HPDE6-E6E7 (cell line): ENCODE measurements around the gene TRIM45.
"Not testable (repeated sequence)": the region's sequence is repeated elsewhere in the genome, so short reads cannot be mapped to it uniquely, and the experiment has no call there.

Source experiments
- DNase-seq: peaks from one replicate; pipeline ENCODE4 v3.0.0; 2011; ENCODE audit warnings: missing footprints; ENCODE audit errors: extremely low spot score

Gene TRIM45

DNA sequence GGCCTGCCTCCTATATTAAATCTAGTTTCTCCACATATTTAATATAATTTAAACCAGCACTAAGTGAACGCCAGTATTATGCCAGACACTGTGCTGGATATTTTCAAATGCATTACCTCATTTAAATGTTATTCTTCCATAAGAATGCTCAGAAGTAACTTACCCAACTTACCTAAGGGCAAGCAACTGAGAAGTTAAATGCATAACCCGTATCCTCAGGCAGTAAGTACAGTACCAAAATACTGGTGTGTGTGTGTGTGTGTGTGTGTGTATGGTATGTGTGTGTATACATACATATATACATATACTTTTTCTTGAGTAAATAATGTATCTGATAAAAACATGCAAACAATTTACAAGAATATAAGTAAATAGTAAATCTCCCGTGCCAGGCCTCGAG lies 9.0 kb upstream of the TRIM45 start:
- DNase-seq = no peak

DNA sequence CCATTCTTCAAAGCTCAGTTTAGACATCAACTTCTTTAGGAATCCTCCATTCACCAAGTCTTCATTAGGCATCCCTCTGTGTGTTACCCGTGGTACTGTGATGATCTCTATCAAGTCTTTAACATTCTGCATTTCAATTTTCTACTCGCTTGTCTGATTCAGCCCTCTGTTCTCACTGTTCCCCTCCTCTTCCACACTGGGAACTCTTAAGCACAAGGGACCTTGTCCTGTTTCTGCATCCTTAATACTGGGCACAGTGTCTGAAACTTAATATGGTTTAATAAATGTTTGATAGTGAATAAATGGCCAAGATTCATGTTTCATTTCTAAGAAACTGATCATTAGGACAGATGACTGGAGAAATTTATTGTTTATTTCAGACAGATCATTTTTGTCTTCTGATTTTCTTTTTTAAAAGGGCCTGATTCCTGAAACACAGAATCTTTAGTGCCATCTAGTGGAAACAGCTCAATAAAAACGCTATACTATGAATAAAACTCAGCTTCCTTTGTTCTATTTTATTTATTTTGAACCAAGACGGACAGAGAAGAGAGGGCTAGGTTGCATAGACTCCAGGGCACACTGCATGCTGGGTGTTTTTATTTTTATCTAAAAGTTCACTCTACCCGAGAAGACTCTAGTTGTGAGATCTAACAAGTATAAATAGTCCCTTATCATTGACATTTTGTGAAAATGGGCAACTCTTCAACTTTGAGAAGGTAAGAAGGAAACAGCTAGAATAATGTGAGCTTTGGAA lies 7.0 kb upstream of the TRIM45 start:
- DNase-seq = no peak

DNA sequence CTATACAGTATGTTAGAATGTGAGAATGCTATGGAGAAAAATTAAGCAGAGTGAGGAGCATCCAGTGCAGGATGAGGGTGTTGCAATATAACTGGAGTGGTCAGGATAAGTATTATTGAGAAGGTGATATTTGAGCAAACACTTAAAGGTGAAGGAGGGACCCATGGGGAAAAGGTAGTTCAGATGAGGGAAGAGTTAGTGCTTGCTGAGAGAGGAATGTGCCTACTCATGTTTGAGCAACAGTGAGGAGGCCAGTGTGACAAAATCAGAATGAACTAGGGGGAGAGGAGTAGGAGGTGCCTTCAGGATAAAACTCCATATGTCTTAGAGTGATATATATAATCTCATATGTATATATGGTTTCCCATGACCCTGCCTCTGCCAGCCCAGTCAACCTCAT lies 6.2 kb upstream of the TRIM45 start:
- DNase-seq = no peak

DNA sequence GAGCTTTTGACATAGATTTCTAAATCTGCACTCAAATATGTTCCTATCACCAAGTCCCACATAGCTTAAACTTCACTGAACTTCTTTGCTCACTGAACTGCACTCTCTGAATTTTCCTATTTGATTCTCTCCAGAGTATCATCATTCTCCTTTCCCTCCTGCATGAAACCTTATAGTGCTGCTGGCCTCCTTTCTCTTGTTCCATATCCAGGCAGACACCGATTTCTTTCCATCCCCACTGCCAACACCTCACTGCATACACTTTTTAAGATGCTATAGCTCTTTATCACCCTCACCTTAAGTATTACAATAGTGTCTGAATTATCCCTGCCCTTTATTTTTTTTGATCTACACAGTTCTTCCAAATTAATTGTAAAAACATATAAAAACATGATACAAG lies 3.1 kb upstream of the TRIM45 start:
- no peak for DNase-seq

DNA sequence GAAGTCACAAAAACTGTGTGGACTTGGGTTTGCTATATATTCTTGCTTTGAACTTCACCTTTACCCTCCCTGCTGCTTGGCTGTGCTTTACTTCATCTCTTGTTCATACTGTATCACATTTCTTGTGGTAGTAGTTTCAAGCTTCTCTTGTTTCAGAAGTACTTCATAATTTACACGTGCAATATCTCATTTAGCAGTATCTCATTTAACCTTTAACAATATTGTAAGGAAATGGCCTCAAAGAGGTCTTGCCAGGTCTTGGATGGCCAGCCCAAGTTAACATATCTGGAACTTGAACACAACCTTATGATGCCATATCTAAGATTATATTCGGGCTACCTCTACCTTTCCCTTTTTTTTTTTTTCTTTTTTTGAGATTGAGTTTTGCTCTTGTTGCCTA lies 1.7 kb upstream of the TRIM45 start:
- no peak for DNase-seq

DNA sequence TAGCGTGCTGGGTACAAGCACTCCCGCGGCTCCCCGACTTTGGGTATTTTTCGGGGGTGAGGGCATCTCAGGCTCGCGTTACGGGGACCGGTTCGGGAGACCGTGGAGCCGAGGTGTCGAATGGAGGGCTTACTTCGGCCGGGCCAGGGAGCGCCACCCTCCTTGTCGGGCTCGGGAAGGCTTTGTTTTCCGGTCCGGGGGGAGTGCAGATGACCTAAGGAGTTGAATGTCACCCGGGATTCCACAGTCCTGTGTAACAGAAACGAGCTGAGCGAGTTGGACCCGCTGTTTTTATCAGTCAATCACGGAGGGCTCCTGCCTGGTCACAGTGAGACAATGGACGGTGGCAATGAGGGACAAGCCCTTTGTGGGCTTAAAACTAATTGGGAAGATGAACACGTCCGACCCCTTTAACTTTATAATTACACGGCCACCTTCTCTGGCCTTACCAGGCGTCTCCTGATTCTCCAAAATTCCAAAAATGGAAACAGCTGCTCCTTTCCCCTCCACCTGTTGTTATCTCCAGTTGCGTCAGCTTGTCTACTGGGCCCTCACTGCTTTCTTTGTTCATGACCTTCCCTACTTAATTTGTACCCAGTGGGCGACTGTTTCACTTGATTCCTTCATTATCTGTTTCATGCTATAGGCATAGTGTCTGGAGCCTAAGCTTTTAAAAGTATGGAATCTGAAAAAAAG lies 929 bp upstream of the TRIM45 start:
- DNase-seq = no peak

DNA sequence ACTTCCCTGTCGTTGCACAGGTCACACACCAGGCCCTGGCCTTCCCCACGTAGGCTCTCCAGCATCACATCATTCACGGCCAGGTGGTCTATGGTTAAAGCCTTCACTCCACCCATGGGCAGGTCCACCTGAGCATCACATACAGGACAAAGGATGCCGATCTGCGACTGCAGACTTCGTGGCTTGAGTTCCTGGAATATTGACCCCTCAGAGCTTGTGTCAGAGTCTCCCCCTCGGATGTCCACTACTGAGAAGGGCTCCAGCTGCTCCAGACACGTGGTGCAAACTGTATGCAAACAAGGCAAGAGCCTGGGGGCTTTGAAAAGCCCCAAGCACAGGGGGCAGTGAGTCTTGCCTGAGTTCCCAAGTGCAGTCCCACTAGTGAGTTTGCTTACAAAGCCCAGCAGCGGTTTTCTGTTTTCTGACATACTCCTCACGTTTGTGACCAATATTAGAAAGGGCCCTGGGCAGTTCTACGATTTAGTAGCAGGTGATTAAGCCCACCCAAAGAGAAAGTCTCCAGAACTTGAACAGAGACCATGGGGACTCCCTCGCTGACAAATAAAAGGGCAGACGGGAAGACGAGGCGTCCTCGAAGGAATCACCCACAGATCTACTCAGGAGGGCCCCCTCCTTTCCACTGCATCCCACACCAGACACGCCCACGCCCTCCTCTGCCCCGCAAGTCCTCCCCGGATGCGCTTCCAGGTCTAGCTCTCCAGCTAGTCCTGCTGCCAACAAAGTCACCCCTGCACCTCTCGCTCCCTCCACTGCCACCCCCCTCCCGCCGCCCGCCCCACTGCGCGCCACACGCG lies 568 bp downstream of the TRIM45 start:
- DNase-seq = no peak

DNA sequence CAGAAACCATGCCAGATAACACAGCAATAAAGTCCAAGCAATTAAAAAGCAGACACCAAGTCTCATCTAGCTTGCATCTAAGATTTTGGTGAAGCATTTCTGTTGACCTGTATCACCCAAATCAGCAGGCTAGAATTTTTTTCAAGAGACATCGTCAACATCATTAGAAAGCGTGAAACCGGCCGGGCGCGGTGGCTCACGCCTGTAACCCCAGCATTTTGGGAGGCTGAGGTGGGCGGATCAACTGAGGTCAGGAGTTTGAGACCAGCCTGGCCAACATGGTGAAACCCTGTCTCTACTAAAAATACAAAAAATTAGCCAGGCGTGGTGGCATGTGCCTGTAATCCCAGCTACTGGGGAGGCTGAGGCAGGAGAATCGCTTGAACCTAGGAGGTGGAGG lies 2.4 kb downstream of the TRIM45 start:
- DNase-seq = not testable (repeated sequence)

DNA sequence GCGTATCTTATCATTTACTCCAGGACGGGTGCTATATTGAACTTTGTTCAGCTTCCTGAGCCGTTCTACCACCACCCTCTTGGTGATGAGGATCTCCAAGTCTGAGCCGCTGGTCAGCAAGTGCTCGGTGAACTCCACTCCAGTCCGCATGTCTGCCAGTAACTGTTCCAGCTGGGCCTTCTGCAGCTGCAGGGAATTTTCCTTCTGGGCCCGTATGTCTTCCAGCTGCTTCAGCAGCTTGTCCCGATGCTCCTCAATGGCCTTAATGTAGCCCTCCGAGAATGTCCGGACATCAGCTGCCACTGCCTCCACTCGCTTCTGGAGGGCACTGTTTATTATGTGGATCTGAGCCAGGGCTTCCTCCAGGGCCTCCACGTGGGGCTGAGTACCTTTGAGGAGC lies 3.4 kb downstream of the TRIM45 start:
- no peak for DNase-seq

DNA sequence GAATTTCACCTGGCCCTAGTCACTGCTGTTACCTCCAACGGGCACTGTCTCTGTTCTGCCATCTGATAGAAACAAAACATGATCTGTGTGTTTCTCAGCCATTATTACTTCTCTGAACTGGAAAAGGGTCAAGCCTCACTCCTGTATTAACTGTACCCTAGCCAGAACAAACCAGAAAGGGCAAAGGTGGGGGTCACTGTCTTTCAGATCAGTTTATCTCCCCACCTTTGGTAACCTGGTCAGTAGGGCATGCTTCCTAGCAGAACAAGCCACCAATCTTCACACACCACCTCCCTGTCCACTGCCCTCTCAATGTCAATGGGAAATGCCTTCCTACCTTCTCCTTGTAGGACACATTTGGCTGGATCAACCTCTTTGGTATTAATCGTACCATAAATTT lies 3.9 kb downstream of the TRIM45 start:
- no peak for DNase-seq

DNA sequence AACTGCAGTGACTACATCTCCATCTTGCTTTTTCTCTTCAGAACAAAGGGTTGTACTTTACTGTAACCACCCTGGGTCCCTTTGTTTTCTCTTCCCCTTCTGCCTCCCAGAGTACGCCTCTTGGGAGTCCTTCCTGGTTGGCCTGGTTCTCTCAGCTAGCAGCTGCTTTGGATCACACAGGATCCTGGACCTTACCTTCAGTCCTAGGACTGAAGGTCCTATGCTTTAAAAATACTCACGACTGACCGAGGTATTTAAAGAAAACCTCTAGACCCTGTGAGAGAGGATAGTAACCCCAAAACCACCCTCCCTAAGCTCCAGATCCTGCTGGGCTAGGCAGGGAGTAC lies 4.8 kb downstream of the TRIM45 start:
- no peak for DNase-seq

DNA sequence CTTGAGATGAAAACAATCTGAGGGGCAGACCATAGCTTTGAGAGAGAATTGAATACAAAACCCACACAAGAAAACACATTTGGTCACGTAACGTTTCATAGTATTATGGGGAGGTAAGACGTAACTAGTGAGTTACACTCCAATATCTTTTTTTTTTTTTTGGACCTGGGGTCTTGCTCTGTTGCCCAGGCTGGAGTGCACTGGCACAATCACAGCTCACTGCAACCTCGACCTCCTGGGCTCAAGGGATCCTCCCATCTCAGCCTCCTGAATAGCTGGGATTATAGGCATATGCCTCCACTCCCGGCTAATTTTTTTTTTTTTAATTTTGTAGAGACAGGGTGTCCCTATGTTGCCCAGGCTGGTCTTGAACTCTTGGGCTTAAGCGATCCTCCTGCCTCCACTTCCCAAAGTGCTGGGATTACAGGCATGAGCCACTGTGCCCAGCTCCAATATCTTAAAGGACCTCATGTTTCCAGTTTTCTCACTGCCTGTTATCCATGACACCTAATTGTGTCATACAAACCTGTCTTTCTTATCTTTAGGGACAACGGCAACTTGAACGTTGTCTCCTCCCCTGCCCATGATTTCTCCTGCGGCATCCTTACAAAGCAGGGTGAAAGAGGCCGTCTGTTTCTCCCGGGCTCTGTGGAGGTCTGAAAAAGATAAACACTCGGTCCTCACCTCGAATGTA lies 5.3 kb downstream of the TRIM45 start:
- DNase-seq = no peak

DNA sequence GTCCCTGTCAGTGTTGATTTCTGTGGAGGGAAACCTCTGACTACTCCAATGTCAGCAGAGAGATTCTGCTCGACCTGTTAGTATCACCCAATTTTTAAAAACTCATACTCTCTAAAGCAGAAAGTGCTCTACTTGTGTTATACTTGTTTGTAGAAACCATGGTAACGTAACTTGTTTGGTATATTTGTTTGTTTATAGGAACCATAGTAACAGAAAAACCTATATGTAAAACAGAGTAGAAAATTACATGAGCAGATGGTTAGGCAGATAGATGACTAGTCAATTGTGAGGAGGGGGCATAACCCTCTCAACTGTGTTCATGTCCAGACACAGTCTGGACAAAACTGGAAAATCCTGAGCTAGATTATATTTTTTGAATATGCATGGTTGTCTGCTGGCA lies 6.7 kb downstream of the TRIM45 start:
- DNase-seq = no peak

DNA sequence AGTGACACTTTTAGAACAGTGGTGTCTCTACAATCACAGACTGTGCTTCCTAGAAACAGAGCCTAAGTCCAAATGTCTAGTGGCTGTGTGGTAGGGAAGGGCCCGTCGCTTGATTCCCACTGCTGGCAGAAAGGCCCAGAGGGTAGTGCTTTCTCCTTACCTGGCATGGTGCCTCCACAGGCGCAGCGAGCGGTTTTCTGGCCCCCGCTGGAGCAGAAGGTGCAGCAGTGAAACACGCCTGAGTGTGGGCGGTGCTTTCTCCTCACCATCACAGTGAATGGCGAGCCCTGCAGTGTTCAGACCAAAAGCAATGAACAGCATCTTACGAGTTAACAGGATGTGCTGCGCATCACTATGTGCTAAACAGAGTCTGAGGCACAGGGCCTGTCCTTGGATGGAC lies 8.3 kb downstream of the TRIM45 start:
- no peak for DNase-seq

DNA sequence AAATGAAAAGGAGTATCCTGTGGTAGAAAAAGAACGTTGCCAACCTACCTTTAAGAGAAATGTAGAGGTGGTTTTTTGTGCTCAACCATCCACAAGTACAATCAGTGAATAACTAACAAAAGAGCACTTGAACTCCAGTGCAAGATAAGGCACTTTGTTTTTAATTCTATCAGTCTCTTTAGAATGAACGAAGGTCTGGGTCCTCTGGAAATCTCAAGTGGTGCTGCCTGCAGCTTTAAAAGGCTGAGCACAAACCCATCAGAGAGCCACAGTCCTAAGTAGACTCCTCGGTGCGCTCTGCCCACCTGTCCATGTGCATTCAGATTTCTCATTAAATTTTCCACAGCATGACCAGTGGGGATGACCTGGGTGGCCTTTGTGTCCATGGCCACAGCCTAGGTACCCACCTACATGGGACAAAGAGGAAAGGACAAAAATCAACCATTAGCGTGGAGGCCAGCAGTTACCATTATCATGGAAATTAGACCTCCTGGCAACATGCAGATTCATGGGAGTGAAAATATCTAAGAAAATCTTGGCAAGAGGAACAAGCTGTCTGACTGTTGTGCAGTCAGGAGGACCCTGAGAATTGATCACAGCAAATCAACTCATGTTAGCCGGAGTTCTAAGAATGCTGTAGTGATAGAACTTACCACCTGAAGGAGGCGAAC lies 9.4 kb downstream of the TRIM45 start:
- no peak for DNase-seq

DNA sequence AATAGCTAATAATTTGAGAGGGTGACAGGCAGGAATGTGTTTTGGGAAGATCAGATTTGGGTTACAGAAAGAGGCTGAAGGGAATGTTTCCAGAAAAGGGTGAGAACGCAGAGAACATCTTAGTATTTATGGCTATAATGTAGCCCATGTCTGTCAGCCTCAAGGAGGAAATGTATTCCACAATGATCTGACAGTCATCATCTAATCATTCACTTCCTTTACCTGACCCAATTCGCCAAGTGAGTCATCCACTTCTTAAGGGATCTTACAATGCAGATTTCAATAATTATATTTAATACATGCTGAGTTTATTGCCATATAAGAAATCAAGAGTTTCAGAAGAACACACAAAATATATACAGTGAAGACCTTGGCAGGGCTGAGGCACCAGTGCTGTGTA lies 10.8 kb downstream of the TRIM45 start:
- peak; percentile 79 for DNase-seq

DNA sequence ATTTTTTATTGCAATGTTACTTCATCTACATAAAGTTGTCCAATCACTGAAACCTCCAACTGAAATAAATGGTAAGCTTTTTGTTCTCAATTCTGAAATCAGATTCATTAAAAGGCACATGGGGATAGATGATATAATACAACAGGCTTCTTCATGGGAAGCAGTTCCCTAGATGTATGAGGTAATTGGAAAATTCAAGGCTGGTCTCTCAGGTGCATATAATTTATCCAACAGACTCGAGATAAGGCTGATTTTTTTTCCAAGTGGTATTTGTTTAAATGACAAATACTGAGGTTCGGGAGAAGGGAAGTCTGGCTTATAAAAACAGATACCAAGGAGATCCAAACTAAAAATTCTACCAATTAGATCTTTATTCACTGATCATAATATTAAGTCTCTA lies 14.2 kb downstream of the TRIM45 start:
- no peak for DNase-seq

DNA sequence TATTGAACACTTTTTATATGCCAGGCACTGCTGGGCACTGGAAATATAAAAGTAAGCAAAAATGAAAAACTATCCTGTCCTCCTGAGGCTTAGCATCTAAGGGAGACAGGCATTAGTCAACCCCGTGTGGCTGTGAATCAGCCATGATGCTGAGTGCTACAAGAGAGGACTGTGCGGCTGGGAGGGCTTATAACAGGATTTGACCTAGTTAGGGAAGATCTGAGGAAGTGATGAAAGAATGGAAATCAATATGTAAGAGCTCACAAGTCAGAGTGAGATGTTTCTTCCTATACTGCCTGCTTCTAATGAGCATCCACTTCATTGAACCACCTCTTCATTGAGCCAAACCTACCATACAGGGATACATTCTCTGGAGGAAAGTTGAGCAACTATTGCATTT lies 15.1 kb downstream of the TRIM45 start:
- no peak for DNase-seq

DNA sequence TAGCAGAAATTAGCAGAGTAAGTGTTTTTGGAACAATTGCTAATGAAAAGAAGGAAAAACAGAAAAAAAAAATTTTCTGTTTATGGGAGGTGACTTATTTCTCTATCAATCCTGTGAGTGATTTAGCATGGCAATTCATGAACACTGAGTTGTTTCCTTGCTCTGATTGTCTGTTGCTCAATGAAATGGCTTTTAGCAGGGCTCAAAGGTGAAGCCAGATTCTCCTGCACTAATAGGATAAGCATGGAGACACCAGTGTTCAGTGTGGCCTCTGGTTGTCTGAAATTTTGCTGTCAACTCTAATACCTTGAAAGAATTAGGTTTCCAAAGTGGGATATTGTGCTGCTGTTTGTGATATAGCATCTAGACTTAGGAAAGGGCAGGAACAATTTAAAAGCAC lies 15.8 kb downstream of the TRIM45 start:
- DNase-seq = no peak

DNA sequence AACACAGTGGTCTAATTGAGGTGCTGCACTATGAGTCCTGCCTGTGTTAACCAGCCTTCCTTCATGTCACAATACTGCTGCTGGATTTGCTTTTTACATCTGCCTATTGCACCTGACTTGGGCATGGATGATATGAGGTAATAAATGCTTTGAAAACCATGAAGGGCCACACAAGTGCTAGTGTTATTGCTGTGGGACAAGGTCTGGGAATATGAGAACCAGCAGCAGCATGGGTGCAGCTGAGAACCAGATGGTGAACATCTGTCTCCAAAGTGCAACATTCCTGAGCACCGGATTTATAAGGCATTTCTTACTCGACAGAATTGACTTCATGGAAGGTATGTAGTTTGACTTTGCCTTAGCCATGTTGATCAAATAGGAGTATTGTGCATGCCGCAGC lies 16.6 kb downstream of the TRIM45 start:
- no peak for DNase-seq

DNA sequence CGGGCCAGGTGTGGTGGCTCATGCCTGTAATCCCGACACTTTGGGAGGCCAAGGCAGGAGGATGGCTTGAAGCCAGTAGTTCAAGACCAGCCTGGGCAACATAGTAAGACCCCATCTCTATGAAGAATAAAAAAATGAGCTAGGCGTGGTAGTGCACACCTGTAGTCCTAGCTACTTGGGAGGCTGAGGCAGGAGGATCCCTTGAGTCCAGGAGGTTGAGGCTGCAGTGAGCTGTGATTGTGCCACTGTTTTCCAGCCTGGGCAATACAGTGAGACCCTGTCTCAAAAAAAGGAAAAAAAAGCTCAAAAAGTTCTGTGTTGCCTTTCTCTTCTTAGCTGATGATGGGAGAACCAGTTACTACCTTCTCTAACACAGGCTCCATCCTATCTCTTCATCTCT lies 19.7 kb downstream of the TRIM45 start:
- DNase-seq = not testable (repeated sequence)

DNA sequence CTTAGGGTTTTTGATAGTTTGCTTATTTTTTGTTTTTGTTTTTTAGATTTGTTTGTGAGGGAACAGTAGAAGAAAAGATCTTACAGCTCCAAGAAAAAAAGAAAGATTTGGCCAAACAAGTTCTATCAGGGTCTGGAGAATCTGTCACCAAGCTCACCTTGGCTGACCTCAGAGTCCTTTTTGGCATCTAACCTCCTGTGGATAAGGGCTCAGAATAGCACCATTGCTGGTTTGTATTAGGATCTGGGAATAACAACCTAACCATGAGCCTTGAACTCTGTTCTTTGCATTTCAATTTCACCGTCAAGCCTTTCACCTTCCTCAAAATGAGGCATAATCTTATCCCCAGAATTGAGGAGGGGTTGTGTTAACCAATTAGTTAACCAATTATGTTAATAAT lies 20.2 kb downstream of the TRIM45 start:
- DNase-seq = no peak
